NCI-H2196 (cell line): ENCODE results near the gene TSR1.

ENCODE experiments used
- DNase-seq: peaks from one replicate; lab custom pipeline; 2025; ENCODE audit not compliant: unreplicated experiment; lab: John Stamatoyannopoulos, UW

Gene TSR1

DNA sequence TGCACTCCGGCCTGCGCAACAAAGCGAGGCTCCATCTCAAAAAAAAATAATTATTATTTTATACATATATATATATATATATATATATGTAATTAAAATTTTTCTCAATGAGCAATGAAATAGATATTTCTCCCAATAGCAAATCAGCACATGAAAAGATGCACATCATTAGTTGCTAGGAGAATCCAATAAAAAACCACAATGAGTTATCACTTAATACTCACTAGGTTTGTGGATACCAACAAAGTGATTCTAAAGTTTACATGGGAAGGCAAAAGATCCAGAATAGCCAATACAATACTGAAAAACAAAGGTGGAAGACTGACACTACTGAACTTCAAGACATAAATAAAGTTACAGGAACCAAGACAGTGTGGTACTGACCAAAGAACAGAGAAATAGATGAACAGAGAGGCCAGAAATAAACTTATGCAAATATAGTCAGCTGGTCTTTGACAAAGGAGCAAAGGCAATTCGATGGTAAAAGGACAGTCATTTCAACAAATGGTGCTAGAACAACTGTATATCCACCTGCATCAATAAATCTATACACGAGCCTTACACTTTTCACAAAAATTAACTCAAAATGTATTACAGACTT lies 46.3 kb downstream of the TSR1 start:
- no peak for DNase-seq

GRCh38 chr17:2283302-2283701 lies 53.0 kb downstream of the TSR1 start:
- DNase-seq, result no peak

DNA sequence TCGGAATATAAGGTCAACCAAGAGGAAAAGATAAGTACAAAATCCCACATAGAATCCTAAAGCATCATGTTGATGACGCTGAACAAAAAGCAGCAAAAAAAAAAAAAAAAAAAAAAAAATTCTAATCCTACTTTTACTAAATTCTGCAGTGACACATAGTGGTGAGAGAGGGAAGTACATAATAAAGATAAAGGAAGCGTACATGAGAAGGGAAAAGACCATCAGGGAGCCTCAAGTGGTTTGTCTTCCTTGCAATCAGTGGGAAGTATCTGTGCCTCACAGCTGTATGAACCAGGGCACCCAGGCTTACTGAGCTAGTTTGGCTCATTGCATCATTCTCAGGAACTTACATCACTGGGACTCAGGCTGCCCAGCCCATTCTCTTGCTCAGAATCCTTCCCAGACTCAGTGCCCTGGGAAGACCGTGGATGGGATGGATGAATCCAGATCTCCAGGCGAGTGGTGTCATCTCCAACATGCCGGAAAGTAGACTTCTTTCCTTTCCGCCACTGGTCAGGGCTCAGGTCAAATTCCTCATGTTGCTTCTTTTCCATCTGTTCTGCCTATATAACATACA lies 53.9 kb downstream of the TSR1 start:
- DNase-seq, result peak; percentile 12

DNA sequence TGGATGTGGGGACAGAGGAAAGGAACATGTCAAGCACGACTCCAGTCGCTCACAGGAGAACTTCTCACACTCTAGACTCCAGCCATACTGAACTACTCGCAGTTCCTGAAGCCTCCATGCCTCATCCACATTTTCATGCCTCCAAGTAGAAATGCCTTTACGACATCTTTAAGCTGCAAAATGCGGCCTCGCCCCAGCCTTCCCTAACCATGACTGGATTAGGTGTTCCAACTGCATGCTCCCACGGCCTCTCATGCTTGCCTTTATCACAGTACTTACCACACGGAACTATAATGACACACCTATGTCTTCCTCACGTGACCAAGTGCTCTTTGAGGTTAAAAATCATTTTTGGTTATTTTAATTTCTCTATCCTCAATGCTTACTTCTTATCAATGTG lies 56.5 kb downstream of the TSR1 start:
- DNase-seq, result no peak

DNA sequence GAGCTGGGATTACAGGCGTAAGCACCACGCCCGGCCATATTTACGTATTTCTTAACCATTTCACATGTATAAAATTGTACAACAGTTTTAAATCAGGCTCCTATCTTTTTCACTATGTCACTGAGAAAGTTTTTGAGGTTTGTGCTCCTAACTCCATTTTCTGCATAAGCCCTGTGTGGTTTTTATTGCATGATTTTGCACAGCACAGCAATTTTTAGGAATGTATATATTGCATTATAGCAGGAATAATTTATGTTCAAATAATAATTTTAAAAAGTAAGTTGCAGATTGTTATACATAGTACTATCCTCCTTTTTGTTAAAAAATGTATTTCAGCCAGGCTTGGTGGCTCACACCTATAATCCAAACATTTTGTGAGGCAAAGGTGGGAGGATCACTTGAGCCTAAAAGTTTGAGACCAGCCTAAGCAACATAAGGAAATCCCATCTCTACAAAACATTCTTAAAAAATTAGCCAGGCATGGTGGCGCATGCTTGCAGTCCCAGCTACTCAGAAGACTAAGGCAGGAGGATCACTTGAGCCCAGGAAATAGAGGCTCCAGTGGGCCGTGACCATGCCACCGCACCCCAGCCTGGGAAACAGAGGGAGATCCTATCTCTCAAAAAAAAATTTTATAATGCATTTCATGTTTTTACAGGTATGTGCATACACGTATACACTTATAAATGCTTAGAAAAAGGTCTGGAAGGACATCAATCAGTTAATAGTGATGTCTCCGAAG lies 58.7 kb downstream of the TSR1 start:
- no peak for DNase-seq

- no peak for DNase-seq
Measured at GRCh38 chr17:2275722-2276121, 60.5 kb downstream of the TSR1 start.

- DNase-seq, result no peak
Measured at GRCh38 chr17:2274414-2274813, 61.8 kb downstream of the TSR1 start.
